OCI-LY7 (cell line): ENCODE measurements around the gene GRID1. TPM values are rescaled to one million over a fixed set of nuclear protein-coding genes. Genes with fewer than 3 reads are reported as not detected.

Source experiments
- BruUV-seq: library from RNA; stranded (reverse); fragments of 400-500 nt; replicated peaks from 2 replicates; lab custom pipeline; 2021; lab: Mats Ljungman, UMichigan
- CTCF ChIA-PET: fragments of 300-600 bp; sonication (Branson Sonifier 250); formaldehyde crosslinking; loops from one replicate; lab custom pipeline; 2022; ENCODE audit warnings: antibody characterized with exemption; ENCODE audit not compliant: unreplicated experiment; lab: Charles Lee
- POLR2A ChIA-PET: fragments of 300-600 bp; sonication (Branson Sonifier 250); formaldehyde crosslinking; loops from one replicate; lab custom pipeline; 2022; ENCODE audit warnings: antibody characterized with exemption; lab: Charles Lee
- DNase-seq: peaks from one replicate; pipeline ENCODE4 v3.0.0-alpha.2; 2015; ENCODE audit warnings: low spot score
- H2AFZ ChIP-seq: fragments of 200-600 bp; sonication (generic), shearing (Covaris generic); 2 replicates; pipeline ENCODE4 v1.6.1; 2014; ENCODE audit warnings: mild to moderate bottlenecking, antibody characterized with exemption, low read length, moderate library complexity
- H3K27ac ChIP-seq: fragments of 200-600 bp; sonication (generic); 2 replicates; pipeline ENCODE4 v1.5.1; 2014; ENCODE audit warnings: mixed run types, low read depth, mild to moderate bottlenecking, moderate library complexity, low read length, inconsistent platforms; ENCODE audit not compliant: poor library complexity, severe bottlenecking
- H3K36me3 ChIP-seq: fragments of 200-600 bp; sonication (generic); 2 replicates; pipeline ENCODE4 v1.6.1; 2014; ENCODE audit warnings: mild to moderate bottlenecking, antibody characterized with exemption, low read length, moderate library complexity, mixed read lengths; ENCODE audit not compliant: insufficient read depth
- H3K4me1 ChIP-seq: fragments of 200-600 bp; sonication (generic); 2 replicates; pipeline ENCODE4 v1.5.1; 2014; ENCODE audit warnings: mild to moderate bottlenecking, low read length; ENCODE audit not compliant: insufficient read depth, poor library complexity, severe bottlenecking
- H3K4me2 ChIP-seq: fragments of 200-600 bp; sonication (generic); 2 replicates; pipeline ENCODE4 v1.6.1; 2014; ENCODE audit warnings: mild to moderate bottlenecking, low read length
- H3K4me3 ChIP-seq: fragments of 200-600 bp; sonication (generic); 2 replicates; pipeline ENCODE4 v1.5.1; 2014; ENCODE audit warnings: mild to moderate bottlenecking, low read depth, low read length; ENCODE audit not compliant: poor library complexity, severe bottlenecking
- H3K79me2 ChIP-seq: fragments of 200-600 bp; sonication (generic); 2 replicates; pipeline ENCODE4 v1.6.1; 2016; ENCODE audit warnings: low read depth, mild to moderate bottlenecking, low read length, moderate library complexity, mixed read lengths; ENCODE audit not compliant: insufficient read depth
- H3K9me2 ChIP-seq: fragments of 200-600 bp; sonication (generic); 2 replicates; pipeline ENCODE4 v1.6.1; 2016; ENCODE audit warnings: mild to moderate bottlenecking, low read length, mixed read lengths; ENCODE audit not compliant: insufficient read depth
- H3K9me3 ChIP-seq: fragments of 200-600 bp; sonication (generic); 2 replicates; pipeline ENCODE4 v1.6.1; 2014; ENCODE audit warnings: mild to moderate bottlenecking, mixed run types, low read length, mixed read lengths
- H4K20me1 ChIP-seq: fragments of 200-600 bp; sonication (generic); 2 replicates; pipeline ENCODE4 v1.6.1; 2014; ENCODE audit warnings: mild to moderate bottlenecking, antibody characterized with exemption, low read length, moderate library complexity, mixed read lengths; ENCODE audit not compliant: insufficient read depth
- EZH2phosphoT487 ChIP-seq: fragments of 200-600 bp; sonication (generic); IDR thresholded peaks from 2 replicates; pipeline ENCODE4 v1.6.1; 2018; ENCODE audit warnings: low read depth, borderline replicate concordance, mild to moderate bottlenecking, mixed run types, antibody characterized with exemption, low read length, moderate library complexity, mixed read lengths
- intact Hi-C: fragments of 100-400 bp; cut with micrococcal nuclease; formaldehyde crosslinking; loops from one replicate; pipeline ENCODE4 v1.10.0; 2022; ENCODE audit not compliant: unreplicated experiment
- total RNA-seq, 2 experiments: library from RNA; depleted of rRNA in 1 of 2; stranded (reverse); fragments of >200 nt in 1 of 2; shearing (Covaris generic) in 1 of 2; gene quantifications; 2 replicates each; pipeline ENCODE4 v1.2.3, GENCODE V29; 2014 to 2022
- TF ChIP-seq, protein P1 (sequence below): fragments of 200-600 bp; sonication (generic); conservative IDR thresholded peaks from 2 replicates; pipeline ENCODE4 v1.5.1; 2014; ENCODE audit warnings: mild to moderate bottlenecking, antibody characterized with exemption, low read length, moderate library complexity, mixed read lengths

The GRID1 gene
- total RNA-seq, 2 experiments from 2014 or later = 1.6 to 3.7 TPM

GRCh38 chr10:85666987-85667386, 699.6 kb downstream of the GRID1 start:
- no peaks in the 10 kb centered on the region for H3K9me2 ChIP-seq
- ChIA-PET CTCF (no interaction called here), POLR2A (interaction anchor here (0.6 kb wide), 1 partner anchor 10 kb away, joined by 3 read pairs; no protein-coding TSS in a partner anchor)
- BruUV-seq = no TSS peak
- no peaks in the 10 kb centered on the region for H4K20me1 ChIP-seq
- intact Hi-C loops = no loop called here
- H3K27ac ChIP-seq = no peak overlapping the region
- no peaks in the 10 kb centered on the region for H3K4me1 ChIP-seq
- H3K36me3 ChIP-seq = no peaks in the 10 kb centered on the region
- DNase-seq = no peak
- no peaks in the 10 kb centered on the region for H3K9me3 ChIP-seq
- H3K4me3 ChIP-seq = no peak overlapping the region
- H3K79me2 ChIP-seq = no peaks in the 10 kb centered on the region
- TF ChIP-seq, protein P1, sequence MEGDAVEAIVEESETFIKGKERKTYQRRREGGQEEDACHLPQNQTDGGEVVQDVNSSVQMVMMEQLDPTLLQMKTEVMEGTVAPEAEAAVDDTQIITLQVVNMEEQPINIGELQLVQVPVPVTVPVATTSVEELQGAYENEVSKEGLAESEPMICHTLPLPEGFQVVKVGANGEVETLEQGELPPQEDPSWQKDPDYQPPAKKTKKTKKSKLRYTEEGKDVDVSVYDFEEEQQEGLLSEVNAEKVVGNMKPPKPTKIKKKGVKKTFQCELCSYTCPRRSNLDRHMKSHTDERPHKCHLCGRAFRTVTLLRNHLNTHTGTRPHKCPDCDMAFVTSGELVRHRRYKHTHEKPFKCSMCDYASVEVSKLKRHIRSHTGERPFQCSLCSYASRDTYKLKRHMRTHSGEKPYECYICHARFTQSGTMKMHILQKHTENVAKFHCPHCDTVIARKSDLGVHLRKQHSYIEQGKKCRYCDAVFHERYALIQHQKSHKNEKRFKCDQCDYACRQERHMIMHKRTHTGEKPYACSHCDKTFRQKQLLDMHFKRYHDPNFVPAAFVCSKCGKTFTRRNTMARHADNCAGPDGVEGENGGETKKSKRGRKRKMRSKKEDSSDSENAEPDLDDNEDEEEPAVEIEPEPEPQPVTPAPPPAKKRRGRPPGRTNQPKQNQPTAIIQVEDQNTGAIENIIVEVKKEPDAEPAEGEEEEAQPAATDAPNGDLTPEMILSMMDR = no peak
- TF ChIP-seq EZH2phosphoT487 = no peak
- H2AFZ ChIP-seq = no peak overlapping the region
- H3K4me2 ChIP-seq = no peak overlapping the region

DNA sequence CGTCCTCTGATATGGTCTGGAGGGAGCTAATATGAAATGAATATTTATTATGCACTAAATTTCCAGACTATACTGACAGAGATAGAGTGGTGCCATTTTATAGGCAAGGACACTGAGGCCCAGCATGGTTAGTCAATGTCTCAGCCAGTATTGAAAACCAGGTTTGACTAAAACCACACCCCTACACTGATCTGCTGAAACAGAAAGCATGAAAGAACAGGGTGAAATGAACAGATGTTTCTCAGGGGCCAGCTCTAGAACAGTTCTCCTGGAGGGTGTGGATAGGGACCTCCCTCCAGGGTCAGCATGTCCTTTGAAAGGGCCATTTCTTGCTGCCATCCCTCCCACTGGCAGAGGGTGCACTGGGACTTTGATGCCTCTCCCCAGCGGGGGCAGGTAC, 700.5 kb downstream of the GRID1 start:
- POLR2A ChIA-PET = interaction anchor here (0.9 kb wide), 1 partner anchor 9 kb away, joined by 5 read pairs; no protein-coding TSS in a partner anchor
- no peak for TF ChIP-seq EZH2phosphoT487
- TF ChIP-seq, protein P1 = no peak
- DNase-seq = no peak
- intact Hi-C loops = no loop called here
- Histone ChIP-seq H3K4me2 (no peak overlapping the region), H3K4me3 (no peak overlapping the region), H4K20me1 (no peaks in the 10 kb centered on the region), H3K4me1 (no peaks in the 10 kb centered on the region), H2AFZ (no peak overlapping the region), H3K27ac (no peak overlapping the region), H3K9me3 (no peaks in the 10 kb centered on the region), H3K9me2 (no peaks in the 10 kb centered on the region), H3K79me2 (no peaks in the 10 kb centered on the region), H3K36me3 (no peaks in the 10 kb centered on the region)
- CTCF ChIA-PET = no interaction called here
- BruUV-seq = no TSS peak

DNA sequence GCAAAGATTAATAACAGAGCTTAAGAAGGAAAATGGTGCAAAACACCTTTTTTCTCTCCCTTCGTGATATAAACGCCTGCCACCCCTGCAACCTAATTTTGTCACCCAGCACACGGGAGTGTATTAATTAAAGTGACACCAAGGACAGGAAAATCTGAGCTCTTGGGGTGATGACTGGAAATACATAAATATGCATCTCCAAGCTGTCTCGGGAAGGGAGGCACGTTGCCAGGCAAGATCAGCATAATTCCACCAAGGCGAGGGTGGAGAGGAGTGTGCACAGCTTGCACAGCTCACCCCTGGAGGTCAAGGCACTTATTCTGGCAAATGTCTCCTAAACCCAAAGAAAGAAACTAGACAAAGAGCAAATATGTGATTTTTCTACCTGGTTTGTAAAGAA, 700.9 kb downstream of the GRID1 start:
- H3K79me2 ChIP-seq = no peaks in the 10 kb centered on the region
- H3K9me2 ChIP-seq = no peaks in the 10 kb centered on the region
- no peaks in the 10 kb centered on the region for H3K4me1 ChIP-seq
- intact Hi-C loops = no loop called here
- H3K9me3 ChIP-seq = no peaks in the 10 kb centered on the region
- ChIA-PET CTCF (no interaction called here), POLR2A (interaction anchor here (0.9 to 1.0 kb wide), 2 partner anchors 10 to 12 kb away, joined by 3 to 5 read pairs; no protein-coding TSS in a partner anchor)
- no peak overlapping the region for H2AFZ ChIP-seq
- BruUV-seq = no TSS peak
- no peaks in the 10 kb centered on the region for H3K36me3 ChIP-seq
- TF ChIP-seq EZH2phosphoT487 = no peak
- TF ChIP-seq, protein P1 = no peak
- H4K20me1 ChIP-seq = no peaks in the 10 kb centered on the region
- no peak overlapping the region for H3K27ac ChIP-seq
- no peak overlapping the region for H3K4me3 ChIP-seq
- H3K4me2 ChIP-seq = no peak overlapping the region
- DNase-seq = no peak
